ENCODE measurements around the gene TRAK1. TPM values are rescaled to one million over a fixed set of nuclear protein-coding genes. Genes with fewer than 3 reads are reported as not detected.

TRAK1 gene
- total RNA-seq, 1 donor, result 52.2 TPM

DNA sequence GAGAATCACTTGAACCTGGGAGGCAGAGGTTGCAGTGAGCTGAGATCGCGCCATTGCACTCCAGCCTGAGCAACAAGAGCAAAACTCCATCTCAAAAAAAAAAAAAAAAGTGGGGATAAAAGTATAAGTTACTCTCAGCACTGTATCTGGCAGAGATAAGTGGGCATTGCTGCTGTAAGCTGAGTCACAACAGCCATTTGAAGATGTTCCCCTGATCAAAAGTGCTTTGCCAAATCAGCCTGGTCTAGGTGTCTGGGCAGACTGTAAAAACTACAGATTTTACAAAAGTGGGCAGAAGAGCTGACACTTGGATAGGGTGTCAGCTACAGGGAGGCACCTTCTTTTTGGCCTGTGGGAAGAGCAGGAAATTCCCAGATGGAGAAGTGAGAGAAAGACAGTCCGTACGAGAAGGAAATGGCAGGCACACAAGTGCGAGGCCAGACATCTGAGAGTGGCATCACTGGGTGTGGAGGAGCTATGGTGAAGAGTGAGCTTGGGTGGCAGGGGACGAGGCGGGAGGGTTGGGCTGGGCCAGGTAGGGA is 78.5 kb downstream of the TRAK1 start:
- H3K4me3 ChIP-seq (ENCODE audit: low read depth, low read length), result no peak overlapping the region
- DNase-seq (ENCODE audit: low read depth), result no peak
- TF ChIP-seq, protein P1, sequence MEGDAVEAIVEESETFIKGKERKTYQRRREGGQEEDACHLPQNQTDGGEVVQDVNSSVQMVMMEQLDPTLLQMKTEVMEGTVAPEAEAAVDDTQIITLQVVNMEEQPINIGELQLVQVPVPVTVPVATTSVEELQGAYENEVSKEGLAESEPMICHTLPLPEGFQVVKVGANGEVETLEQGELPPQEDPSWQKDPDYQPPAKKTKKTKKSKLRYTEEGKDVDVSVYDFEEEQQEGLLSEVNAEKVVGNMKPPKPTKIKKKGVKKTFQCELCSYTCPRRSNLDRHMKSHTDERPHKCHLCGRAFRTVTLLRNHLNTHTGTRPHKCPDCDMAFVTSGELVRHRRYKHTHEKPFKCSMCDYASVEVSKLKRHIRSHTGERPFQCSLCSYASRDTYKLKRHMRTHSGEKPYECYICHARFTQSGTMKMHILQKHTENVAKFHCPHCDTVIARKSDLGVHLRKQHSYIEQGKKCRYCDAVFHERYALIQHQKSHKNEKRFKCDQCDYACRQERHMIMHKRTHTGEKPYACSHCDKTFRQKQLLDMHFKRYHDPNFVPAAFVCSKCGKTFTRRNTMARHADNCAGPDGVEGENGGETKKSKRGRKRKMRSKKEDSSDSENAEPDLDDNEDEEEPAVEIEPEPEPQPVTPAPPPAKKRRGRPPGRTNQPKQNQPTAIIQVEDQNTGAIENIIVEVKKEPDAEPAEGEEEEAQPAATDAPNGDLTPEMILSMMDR (IDR thresholded peaks at IDR 0.05; ENCODE audit: insufficient read depth, low read depth, low read length), result no peak

DNA sequence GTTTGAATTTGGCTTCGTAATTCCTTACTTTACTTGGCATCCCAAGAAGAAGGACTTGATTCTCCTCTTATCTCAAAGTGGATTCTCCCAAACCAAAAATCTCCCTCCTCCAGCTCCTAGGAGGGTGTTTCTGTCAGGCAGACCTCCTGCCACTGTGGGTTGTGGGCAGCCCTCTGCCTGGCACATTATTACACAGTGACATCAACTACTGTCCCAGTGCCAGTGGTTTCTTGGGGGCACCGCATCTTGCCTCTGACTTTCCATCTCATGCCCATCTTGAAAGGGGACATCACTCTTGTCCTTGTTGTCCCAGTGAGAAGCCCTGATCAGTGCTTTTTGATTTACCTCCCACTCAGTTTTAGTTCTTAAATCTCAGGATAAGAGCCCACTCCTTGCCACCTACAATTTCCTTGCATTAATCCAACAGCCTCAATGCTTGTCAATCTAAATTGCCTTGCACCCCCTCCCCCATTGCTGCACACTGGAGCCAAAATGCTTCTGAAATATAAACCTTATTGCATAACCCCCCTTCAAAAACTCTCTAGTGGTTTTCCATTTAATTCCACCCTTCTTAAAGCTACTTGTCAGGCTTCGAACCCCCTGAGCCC is 81.0 kb downstream of the TRAK1 start:
- DNase-seq (ENCODE audit: low read depth), result no peak
- H3K4me3 ChIP-seq (ENCODE audit: low read depth, low read length), result no peak overlapping the region
- TF ChIP-seq, protein P1 (IDR thresholded peaks at IDR 0.05; ENCODE audit: insufficient read depth, low read depth, low read length), result no peak

DNA sequence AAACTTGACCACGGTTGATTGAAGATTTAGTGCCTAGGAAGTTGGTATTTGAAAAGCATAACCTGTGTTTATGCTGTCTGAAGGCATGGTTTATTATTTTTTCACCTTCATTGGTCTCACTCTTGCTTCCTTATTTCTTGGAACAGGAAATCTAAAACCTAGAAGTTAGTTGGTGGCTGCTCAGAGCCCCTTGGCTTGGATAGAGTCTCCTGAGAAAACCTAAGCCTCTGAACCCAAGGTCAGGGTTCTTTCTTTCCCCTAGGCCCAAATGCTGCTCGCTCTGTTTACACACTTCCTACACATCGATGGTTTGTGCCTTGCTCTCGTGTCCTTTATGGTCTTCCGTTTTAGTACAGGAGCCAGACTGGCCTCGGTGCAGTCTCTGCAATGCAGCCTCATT is 82.2 kb downstream of the TRAK1 start:
- DNase-seq (ENCODE audit: low read depth), result no peak
- TF ChIP-seq, protein P1 (IDR thresholded peaks at IDR 0.05; ENCODE audit: insufficient read depth, low read depth, low read length), result no peak
- H3K4me3 ChIP-seq (ENCODE audit: low read depth, low read length), result no peak overlapping the region

DNA sequence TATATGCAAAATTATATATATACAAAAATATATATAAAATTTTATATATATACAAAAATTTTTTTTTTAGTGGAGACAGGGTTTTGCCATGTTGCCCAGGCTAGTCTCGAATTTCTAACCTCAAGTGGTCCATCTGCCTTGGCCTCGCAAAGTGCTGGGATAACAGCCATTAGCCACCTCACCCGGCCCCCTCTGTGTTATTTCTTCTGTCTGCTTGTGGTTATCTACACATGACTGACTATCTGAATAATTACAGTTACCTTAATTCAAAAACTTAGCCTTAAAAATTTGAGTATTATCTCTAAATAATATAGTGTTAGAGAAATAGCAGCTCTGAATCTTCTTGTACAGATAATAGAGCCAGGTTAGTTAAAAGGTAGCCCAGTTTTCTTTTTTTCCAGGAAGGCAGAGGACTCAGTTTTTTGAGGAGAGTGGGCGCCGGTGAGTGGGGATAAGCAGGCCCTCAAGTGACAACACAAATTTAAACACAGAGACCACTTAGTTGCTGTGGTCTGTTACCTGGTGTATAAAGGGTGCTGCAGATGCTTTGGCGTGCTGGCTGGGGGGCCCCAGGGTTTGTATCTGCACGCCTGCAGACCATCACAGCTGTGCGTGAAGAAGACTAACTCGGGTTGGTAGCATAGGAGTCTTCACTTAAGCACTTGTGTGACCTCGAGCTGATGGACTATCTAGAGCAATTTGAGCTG is 83.7 kb downstream of the TRAK1 start:
- TF ChIP-seq, protein P1 (IDR thresholded peaks at IDR 0.05; ENCODE audit: insufficient read depth, low read depth, low read length), result no peak
- no peak for DNase-seq (ENCODE audit: low read depth)
- H3K4me3 ChIP-seq (ENCODE audit: low read depth, low read length), result no peak overlapping the region

DNA sequence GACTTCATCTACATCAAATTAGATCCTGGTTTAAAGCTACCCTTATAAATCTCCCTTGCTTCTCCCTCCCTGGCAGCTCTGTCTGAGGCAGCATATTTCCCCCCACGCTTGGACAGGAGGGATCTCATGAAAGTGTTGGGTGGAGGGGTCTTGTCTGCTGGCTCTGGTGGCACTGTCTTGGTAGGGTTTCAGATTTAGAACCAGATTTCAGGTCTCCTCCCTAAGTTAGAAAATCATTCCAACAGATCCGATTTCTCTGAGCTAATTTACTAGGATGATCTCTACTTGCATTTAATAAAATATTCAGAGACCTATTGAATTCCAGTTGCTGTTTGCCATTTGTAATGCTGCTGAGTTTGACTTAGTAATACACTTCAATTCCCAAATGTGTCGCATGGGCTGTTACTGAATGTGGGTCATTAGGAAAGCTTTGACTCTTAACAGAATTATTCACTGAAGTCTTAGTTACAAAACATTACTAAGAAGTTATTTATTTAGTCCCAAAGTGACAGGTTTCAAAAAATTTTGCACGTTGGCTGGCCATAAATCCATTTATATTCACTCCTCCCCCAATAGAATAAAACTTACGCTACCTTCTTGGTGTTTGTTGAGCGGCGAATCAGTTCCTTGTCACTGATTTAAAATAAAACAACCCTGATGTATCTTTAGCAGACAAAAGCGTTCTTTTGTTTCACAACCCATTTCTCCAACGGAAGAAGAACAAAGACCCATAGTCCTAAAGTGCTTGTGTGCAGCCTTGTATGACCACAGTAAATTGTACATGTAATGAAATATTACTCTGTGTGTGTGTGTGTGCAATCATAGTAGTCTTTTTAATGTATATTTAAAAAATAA is 84.5 kb downstream of the TRAK1 start:
- no peak overlapping the region for H3K4me3 ChIP-seq (ENCODE audit: low read depth, low read length)
- no peak for DNase-seq (ENCODE audit: low read depth)
- TF ChIP-seq, protein P1 (IDR thresholded peaks at IDR 0.05; ENCODE audit: insufficient read depth, low read depth, low read length), result no peak

DNA sequence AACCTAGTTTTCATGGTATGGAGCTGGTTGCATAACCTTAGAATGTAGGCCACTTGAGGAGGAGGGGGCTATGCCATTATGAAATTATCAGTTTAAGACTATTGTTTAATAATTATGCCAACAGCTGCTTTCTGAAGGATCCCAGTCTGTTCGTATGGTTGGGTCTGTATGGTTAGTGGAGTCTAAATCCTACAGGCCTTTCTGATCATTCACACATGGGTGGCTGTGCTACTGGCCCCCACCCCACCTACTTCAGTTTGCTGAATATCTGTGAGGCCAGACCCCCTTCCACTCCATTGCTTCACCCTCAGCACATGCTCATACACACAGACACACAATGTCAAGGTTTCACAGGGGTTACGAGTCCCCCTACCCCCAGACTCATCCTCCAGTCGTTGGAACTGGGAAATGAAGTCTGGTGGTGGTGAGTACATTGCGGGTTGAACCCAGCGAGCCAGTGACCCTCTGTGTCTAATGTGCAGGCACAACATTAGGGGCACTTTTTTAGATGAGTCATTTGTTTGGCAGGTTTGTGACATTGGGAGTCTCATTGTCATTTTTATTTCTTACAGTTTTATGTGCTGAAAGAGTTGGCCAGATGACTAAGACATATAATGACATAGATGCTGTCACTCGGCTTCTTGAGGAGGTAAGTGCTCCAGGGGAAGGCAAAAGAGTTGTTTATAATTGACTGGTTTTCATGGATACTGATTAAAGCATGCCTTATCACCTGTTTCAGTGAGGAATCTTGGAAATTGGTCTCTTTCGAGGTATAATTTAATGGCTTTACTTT is 85.3 kb downstream of the TRAK1 start:
- no peak for DNase-seq (ENCODE audit: low read depth)
- TF ChIP-seq, protein P1 (IDR thresholded peaks at IDR 0.05; ENCODE audit: insufficient read depth, low read depth, low read length), result no peak
- no peak overlapping the region for H3K4me3 ChIP-seq (ENCODE audit: low read depth, low read length)
